ENCODE measurements around the gene DSP.

- TF ChIP-seq CTCF (IDR thresholded peaks at IDR 0.05), result no peak
- TF ChIP-seq POLR2A (IDR thresholded peaks at IDR 0.05), result no peak
Measured at GRCh38 chr6:7568021-7568420, 26.6 kb downstream of the DSP start.
